NCI-H146 treated with DMSO at 0.1 percent for 48 hours (cell line): Measurements from ENCODE around the gene CDH6.

ENCODE experiments used
- DNase-seq: peaks from one replicate; lab custom pipeline; 2025; ENCODE audit not compliant: unreplicated experiment; lab: John Stamatoyannopoulos, UW

The CDH6 gene

GRCh38 chr5:31193591-31194467, at the start of gene CDH6:
Gene CDH6, plus strand, starts transcription at chr5:31193686. Its CDS starts 73,788 bp downstream, at chr5:31267474.
- DNase-seq: peak; percentile 80

DNA sequence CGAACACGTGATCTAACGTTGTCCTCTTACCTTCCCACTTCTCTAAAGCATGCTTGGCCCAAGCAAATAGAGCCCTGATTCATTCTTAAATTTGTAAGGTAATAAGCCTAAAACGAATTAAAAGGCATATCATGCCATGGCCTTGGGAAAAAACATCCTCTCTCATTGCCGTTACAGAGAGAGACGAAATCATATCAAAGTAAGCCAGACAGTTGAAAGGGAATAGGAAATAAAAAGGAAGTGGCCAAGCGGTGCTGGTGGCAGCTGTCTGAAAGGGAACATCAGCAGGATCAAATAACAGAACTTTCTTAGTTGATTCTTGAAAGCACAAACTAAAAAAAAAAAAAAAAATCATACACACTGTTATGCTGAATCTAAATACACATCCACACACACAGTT, 49.1 kb upstream of the CDH6 start:
- no peak for DNase-seq

DNA sequence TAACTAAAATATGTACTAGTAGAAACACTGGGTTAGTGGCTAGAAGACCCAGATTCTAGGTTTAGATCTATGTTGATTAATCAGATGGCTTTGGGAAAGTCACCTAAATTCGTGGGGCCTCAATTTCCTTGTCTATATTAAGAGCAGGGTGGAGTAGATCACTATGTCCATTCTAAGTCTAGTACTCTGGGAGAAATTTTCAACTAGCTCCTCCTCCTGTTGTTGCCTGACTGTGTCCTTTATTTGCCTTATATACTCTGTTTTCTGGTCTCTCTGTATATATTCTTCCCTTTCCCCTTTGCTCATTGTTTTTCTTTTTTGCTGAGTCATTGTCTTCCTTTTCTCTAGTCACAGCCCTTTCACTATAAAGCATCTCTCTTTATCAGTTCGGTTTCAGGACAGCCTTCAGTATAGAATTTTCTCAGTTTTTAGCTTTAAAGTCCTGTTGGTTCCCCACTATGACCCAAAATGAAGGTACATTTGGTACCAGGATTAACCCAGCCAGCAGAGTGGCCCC, 44.5 kb upstream of the CDH6 start:
- DNase-seq: no peak

DNA sequence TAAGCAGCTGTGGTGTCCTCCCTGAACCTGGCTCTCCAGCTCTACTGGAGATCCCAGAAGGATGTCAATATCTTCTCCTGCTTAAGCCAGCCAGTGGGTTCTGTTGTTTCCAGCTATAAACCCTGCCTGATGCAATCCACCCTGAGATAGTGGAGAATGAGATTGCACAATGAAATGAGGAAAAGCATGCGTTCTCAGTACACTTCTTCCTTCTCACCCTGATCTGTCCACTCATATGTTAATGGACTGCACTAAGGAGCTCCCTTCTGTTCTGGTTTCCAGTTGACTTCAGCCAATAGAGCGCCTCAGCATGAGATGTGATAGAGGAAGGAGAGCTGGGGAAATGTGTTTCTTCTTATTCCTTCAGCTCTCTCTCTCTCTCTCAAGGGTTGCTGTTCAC, 40.0 kb upstream of the CDH6 start:
- DNase-seq: no peak

- DNase-seq: no peak
Observed at GRCh38 chr5:31156631-31157160, 36.8 kb upstream of the CDH6 start.

DNA sequence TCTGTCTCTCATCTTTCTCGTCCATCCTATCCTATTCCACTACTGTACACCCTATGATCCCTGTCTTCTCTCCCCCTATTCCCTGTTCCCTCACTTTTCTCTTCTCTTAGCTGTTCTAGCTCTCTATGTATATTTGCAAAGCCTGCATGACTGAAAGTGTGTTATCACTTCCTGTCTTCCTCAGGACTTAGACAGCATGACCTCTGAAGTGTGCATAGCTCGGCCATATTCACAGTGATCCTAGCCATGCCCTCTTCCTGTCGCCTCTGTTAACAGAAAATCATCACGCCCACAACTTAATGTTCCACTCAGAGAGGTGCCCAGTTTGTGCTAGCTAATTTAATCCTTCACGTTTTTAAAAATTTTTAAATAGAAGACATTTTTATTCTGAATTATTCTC, 35.8 kb upstream of the CDH6 start:
- DNase-seq: no peak

DNA sequence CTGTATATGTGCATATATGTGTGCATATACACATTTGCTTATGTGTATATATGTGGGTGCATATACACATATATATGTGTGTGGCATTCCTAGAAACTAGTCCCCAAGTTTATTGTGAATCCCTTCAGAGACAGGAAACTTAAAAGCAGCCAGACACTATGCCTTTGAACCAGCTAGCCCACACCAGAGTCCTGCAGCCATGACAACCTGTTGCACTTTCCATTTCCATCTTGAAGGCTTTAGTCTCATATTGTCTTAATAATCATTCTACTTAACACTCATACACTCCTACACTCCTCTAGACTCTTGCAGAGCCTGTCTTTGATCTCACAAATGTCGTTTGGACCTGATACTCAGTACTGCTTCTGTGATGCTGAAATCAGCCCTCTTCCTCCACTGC, 34.8 kb upstream of the CDH6 start:
- no peak for DNase-seq

DNA sequence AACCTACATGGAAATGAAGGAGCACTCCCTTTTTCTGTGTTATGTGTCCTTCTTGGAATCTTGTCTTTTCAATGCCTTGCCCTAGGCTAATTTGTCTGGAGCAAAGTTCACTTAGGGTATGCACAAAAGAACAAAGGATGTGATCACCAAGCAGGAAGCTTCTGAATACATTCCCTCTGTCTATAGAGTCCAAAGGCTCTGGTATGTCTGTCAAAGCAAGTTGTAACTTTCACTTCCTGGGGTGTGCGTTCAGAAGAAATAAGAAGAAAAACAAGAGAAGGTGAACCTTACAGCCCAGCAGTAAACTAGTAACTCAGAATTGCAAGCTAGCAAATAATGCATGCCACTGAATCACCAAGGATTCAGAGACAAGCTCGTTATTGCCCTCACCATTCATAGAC, 31.7 kb upstream of the CDH6 start:
- DNase-seq: no peak

- DNase-seq: no peak
Observed at GRCh38 chr5:31165729-31166128, 27.8 kb upstream of the CDH6 start.

GRCh38 chr5:31169379-31169778, 24.1 kb upstream of the CDH6 start:
- DNase-seq: no peak

DNA sequence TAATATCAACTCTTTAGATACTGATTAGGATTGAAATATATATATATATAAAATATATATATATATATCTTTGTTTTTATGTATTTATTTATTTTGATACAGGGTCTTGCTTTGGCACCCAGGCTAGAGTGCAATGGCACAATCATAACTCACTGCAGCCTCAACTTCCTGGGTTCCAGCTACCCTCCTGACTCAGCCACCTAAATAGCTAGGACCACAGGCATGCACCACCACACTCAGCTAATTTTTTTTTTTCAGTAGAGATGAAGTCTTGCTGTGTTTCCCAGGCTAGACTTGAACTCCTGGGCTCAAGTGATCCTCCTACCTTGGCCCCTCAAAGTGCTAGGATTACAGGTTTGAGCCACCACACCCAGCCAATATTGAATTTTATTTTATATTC, 20.6 kb upstream of the CDH6 start:
- DNase-seq: no peak

- DNase-seq: no peak
Observed at GRCh38 chr5:31173614-31174013, 19.9 kb upstream of the CDH6 start.

DNA sequence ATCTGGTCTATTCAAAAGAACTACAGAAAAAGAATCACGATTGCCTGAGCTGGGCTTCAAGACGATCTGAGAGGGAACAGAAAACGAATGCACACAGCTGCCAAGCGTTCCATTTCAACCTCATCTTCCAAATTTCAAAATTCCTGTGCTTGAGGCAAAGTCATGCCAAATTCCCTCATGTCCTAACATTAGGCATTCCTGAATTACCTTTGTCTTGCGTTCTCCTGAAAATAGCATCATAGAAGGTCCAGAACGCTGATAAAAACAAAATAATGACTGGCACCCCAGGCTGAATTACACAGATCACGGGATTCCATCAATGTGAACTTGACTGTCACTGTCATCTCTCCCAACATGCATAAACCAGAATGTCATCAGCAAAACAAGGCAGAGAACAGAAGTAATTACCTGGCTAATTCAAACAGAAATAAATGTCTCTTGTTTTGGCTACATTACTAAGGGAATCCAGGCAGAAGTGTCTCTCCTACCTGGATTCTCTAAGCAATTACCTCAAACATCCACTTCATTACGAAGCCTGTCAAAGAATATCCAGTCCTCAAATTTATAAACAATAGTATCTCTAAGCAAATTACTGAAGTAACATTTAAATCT, 12.0 kb upstream of the CDH6 start:
- DNase-seq: no peak

- DNase-seq: no peak
Observed at GRCh38 chr5:31182136-31182535, 11.3 kb upstream of the CDH6 start.

- no peak for DNase-seq
Observed at GRCh38 chr5:31185951-31186350, 7.5 kb upstream of the CDH6 start.

- peak; percentile 24 for DNase-seq
Observed at GRCh38 chr5:31186672-31187267, 6.7 kb upstream of the CDH6 start.

- DNase-seq: no peak
Observed at GRCh38 chr5:31187591-31187990, 5.9 kb upstream of the CDH6 start.

- no peak for DNase-seq
Observed at GRCh38 chr5:31192442-31192841, 1.0 kb upstream of the CDH6 start.

DNA sequence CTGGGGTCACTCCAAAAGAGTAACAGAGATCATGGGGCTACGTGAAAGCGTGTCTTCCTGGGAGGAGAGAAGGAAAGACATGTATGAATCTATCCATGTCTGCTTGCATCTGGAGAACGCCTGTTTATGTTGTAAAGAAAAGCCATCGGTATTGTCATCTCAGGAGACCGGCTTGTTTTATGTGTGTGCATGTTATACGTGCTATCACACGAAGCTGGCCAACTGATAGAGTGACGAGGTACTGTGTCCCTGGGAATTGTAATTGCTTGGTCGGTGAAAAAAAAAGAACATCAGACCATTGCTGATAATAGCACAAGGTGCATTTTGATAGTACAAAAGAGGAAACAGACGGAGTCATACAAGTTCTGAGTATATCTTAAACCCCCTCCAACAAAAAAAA, 370 bp upstream of the CDH6 start:
- DNase-seq: peak; percentile 45

GRCh38 chr5:31194468-31194813, 955 bp downstream of the CDH6 start:
- no peak for DNase-seq

GRCh38 chr5:31194892-31195555, 1.5 kb downstream of the CDH6 start:
- DNase-seq: no peak
